GM19238 (cell line): Measurements from ENCODE around the gene KRTAP5-6.

Experiments
- DNase-seq: peaks from one replicate; pipeline ENCODE4 v3.0.0; 2011; ENCODE audit warnings: low spot score; ENCODE audit not compliant: insufficient read length

Gene KRTAP5-6, protein sequence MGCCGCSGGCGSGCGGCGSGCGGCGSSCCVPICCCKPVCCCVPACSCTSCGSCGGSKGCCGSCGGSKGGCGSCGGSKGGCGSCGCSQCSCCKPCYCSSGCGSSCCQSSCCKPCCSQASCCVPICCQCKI

DNA sequence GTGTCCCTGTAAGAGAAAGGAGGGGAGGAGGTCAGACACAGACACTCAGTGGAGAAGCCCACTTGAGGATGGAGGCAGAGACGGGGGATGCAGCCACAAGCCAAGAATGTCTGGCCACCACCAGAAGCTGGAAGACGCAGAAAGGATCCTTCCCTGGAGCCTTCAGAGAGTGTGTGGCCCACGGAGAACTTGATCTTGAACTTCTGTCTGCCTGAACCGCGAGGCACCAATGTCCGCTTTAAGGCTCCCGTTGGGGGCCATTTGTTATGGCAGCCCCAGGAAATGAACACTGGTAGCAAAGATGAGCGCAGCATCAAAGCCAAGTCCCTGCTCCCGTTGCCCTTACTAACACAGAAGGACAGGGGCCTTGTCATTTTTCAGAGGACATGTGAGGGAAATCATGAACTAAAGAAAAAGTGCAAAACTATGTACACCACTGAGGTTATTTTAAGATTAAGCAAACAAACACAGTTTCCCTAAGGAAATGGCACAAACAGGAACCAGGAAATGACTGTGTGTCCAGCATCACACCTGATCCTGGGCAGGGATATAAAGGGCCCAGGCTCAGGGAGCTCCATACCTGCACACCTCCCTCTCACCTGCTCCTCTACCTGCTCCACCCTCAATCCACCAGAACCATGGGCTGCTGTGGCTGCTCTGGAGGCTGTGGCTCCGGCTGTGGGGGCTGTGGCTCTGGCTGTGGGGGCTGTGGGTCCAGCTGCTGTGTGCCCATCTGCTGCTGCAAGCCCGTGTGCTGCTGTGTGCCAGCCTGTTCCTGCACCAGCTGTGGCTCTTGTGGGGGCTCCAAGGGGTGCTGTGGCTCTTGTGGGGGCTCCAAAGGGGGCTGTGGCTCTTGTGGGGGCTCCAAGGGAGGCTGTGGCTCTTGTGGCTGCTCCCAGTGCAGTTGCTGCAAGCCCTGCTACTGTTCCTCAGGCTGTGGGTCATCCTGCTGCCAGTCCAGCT lies at the start of gene KRTAP5-6:
KRTAP5-6 (plus strand) TSS at position 588 of the 963 bp plus-strand sequence; CDS start at position 639, 51 bp downstream.
- no peak for DNase-seq

DNA sequence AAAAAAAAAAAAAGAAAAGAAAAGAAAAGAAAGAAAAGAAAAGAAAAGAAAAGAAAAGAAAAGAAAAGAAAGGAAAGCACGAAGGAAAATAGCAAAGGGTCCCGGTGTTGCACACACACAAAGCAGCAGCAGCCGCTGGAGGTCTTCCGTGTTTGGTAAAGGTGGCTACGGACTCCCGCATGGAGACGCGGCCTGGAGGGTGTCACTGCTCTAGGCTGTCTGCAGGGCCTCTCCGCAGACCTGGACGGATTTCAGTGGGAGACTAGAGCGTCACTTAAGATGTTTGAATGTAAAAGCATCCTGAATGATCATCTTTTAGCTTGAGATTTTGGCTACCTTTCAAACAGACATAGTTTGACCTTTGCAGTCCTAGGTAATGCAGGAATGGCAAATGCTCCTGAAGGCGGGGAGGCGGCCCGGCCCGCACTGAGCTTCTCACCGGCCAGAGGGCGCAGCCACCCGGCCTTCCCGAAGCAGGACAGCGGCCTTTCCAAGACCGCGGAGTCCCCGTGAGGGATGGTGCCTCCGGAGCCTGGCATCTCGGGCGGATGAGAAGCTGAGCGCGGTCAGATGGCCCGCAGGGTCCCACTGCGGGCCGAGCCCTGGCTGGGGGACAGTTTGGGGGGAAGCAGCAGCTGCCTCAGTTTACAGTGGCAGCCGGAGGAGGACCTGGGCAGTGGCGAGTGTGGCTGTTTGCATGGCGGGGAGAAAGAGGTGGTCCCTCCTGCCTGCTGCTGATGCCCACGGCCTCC lies 48.9 kb upstream of the KRTAP5-6 start:
- no peak for DNase-seq

DNA sequence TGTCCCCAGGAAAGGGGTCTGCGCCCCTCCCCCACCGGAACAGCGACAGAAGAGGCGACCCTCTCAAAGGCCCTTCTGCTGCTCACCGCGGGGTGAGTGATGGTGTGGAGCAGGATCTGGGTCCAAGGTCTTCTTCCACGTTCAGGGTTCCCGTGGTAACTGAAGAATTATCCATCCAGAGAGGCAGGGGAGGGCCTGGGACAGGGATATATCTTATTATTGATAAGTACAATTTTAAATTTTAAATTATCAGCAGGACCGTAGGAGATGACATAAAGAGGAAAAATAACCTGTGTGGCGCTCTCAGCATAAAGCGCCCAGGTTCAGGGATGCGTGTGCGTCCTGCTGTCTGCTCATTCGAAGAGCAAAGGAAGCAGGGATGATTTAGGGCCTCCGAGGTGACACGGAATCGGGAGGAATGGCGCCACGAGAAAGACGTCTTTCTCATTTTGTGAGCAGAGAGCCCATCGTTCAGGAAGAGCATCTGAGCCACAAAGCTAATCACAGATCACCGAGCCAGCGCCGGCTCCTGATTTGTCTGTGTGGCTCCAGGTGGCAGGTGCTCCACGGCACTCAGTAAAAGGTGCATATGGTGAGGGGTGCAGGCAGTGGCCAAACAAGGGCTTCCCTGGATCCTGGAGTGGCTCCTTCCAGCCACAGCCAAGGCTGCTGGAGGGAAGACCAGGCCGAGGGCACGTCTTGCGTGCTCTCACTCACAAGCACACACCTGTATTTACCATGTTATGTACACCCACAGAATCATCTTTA lies 48.2 kb upstream of the KRTAP5-6 start:
- DNase-seq, result no peak

GRCh38 chr11:1650034-1650917 lies 46.7 kb upstream of the KRTAP5-6 start:
- no peak for DNase-seq

DNA sequence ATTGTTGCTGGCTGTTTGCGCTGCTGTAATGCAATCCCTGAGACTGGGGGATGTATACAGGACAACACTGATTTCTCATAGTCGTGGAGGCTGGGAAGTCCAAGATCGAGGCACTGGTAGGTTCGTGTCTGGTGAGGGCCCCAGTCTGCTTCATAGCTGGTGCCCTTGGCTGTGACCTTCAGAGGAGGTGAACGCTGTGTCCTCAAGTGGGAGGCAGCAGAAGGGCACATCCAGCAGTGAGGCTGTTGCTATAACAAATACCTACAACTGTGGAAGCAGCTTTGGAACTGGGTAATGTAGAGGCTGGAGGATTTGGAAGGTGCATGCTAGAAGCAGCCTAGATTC lies 46.1 kb upstream of the KRTAP5-6 start:
- DNase-seq, result no peak

- DNase-seq, result no peak
Observed at GRCh38 chr11:1651411-1651980, 45.5 kb upstream of the KRTAP5-6 start.

- DNase-seq, result no peak
Observed at GRCh38 chr11:1652026-1652425, 45.0 kb upstream of the KRTAP5-6 start.

- no peak for DNase-seq
Observed at GRCh38 chr11:1652442-1652770, 44.6 kb upstream of the KRTAP5-6 start.

- peak; percentile 81 for DNase-seq
Observed at GRCh38 chr11:1652771-1653540, 44.0 kb upstream of the KRTAP5-6 start.

- DNase-seq, result no peak
Observed at GRCh38 chr11:1653541-1654387, 43.2 kb upstream of the KRTAP5-6 start.

GRCh38 chr11:1654388-1655167 lies 42.4 kb upstream of the KRTAP5-6 start:
- DNase-seq, result no peak

- no peak for DNase-seq
Observed at GRCh38 chr11:1655168-1656060, 41.6 kb upstream of the KRTAP5-6 start.

DNA sequence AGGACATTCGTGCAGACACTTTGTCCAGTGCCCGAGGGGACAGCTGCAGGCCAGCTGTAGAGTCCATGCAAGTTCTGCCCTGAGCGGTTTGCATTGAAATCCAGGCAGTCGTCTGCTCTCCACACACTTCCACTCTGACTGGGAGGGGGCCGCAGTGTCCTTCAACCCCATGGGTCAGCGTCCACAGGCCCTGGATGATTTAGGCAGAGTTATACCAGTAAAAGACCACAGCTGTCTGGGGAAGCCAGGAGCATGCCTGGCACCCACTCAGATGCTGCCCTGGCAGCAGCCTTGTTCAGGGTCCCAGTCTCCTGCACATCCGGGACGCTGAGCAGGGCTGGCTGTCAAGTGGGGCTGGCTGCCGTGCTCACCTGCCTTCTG lies 40.9 kb upstream of the KRTAP5-6 start:
- no peak for DNase-seq

DNA sequence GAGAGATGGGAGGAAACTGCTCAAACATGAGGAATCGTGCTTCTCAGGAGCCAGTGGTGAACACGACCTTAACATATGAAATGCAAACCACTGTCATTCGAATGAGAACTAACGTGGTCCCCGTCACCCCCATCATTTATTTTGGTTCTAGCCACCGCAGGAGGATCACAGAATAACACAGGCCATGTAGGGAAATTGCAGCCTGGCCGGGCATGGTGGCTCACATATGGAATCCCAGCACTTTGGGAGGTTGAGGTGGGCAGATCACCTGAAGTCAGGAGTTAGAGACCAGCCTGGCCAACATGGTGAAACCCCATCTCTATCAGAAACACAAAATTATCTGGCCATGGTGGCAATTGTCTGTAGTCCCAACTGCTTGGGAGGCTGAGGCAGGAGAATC lies 40.3 kb upstream of the KRTAP5-6 start:
- no peak for DNase-seq

DNA sequence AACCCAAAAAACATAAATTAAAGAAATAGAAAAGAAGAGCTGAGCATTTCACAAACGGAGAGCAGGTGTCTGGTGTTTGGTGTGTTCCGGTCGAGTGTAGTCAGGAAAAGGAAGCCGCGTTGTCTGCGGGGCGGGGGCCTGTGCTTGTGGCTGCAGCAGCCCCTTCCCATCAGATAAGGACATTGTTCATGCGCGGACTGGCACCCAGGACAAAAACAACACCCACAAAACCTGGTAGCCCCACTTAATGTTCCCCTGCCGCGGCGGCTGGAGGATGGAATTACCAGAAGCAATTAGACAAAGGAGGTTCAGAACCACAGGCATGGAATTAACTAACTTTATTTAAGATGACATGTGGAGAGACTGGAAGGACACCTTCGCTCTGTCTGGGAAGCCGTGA lies 37.5 kb upstream of the KRTAP5-6 start:
- no peak for DNase-seq

DNA sequence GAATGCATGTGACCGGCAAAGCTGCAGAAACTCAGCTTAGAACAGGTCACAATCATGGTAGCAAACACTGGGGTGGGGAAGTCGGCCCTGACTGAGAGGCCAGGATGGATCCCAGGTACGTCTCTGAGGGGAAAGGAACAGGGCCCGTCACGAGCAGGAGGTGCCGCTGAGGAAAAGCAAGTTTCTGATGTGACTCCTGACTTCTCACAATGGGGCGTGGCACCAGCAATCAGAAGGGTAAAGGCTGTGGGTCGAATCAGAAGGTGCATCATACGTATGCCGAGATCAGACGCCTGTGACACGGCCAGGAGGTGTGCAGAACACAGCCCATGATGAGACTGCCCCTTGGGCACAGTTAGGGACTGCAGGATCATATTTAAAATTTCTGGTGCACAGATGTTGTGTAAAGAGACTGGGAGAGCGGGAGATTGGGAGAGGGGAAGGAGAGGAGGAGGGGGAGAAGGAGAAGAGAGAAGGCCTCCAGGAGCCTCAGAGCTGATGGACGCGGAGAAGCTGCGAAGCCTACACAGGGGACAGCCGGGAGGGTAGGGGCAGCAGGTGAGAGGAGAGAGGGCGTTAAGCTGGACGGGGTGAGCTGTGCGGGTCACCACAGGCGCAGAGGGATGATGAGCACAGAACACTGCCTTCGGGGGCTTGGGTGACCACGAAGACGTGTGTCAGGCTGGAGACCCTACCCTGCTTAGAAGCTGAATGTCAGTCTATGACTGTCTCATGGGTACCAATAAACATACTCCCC lies 36.7 kb upstream of the KRTAP5-6 start:
- DNase-seq, result no peak
